DND-41 (cell line): Measurements from ENCODE around the gene MAGI1.

ENCODE experiments used
- ATAC-seq: fragments of 200-7000 bp; cut with Tn5 transposase; 3 replicates; pipeline ENCODE4 v1.9.1; 2021; ENCODE audit warnings: low read depth; ENCODE audit not compliant: insufficient read depth
- DNase-seq: peaks from one replicate; pipeline ENCODE4 v3.0.0-alpha.2; 2020
- H2AFZ ChIP-seq: 2 replicates; pipeline ENCODE4 v1.6.0; 2012; ENCODE audit warnings: low read depth, low read length
- H3K27ac ChIP-seq: 2 replicates; pipeline ENCODE4 v1.5.1; 2012; ENCODE audit warnings: low read length, inconsistent platforms
- H3K27me3 ChIP-seq: fragments of 200-600 bp; sonication (generic); 2 replicates; pipeline ENCODE4 v1.6.0; 2012; ENCODE audit warnings: low read length, mild to moderate bottlenecking, inconsistent platforms; ENCODE audit not compliant: insufficient read depth, poor library complexity
- H3K36me3 ChIP-seq: 2 replicates; pipeline ENCODE4 v1.5.1; 2012; ENCODE audit warnings: low read length, inconsistent platforms; ENCODE audit not compliant: insufficient read depth
- H3K4me1 ChIP-seq: 2 replicates; pipeline ENCODE4 v1.5.1; 2012; ENCODE audit warnings: mild to moderate bottlenecking, low read length; ENCODE audit not compliant: insufficient read depth
- H3K4me2 ChIP-seq: 2 replicates; pipeline ENCODE4 v1.6.0; 2012; ENCODE audit warnings: mild to moderate bottlenecking, moderate library complexity, low read length, inconsistent platforms; ENCODE audit not compliant: insufficient read depth
- H3K4me3 ChIP-seq, 2 experiments: fragments of 200-600 bp in 1 of 2; shearing (Covaris generic) in 1 of 2; 2 replicates each; pipeline ENCODE4 v1.5.1; 2012 to 2016; ENCODE audit warnings: inconsistent platforms in 2 of 2, low read length in 2 of 2, mild to moderate bottlenecking in 2 of 2, low read depth in 1 of 2, moderate library complexity in 1 of 2
- H3K79me2 ChIP-seq: 2 replicates; pipeline ENCODE4 v1.6.0; 2012; ENCODE audit warnings: low read length, inconsistent platforms; ENCODE audit not compliant: insufficient read depth
- H3K9ac ChIP-seq: 2 replicates; pipeline ENCODE4 v1.6.0; 2012; ENCODE audit warnings: low read depth, mild to moderate bottlenecking, inconsistent platforms, low read length, moderate library complexity
- H3K9me3 ChIP-seq: 2 replicates; pipeline ENCODE4 v1.5.1; 2012; ENCODE audit warnings: low read length, moderate library complexity, mild to moderate bottlenecking, inconsistent platforms; ENCODE audit not compliant: insufficient read depth, severe bottlenecking
- H4K20me1 ChIP-seq: 2 replicates; pipeline ENCODE4 v1.6.0; 2012; ENCODE audit warnings: low read length; ENCODE audit not compliant: insufficient read depth
- CTCF ChIP-seq: IDR thresholded peaks from 2 replicates; pipeline ENCODE4 v1.5.1; 2012; ENCODE audit warnings: borderline replicate concordance, low read length, moderate library complexity, mild to moderate bottlenecking; ENCODE audit not compliant: poor library complexity, severe bottlenecking; ENCODE audit errors: extremely low read depth
- EZH2 ChIP-seq: IDR thresholded peaks from 3 replicates; pipeline ENCODE4 v1.6.1; 2012; ENCODE audit warnings: borderline replicate concordance, low read depth, mild to moderate bottlenecking, moderate library complexity, low read length, inconsistent platforms; ENCODE audit not compliant: severe bottlenecking

The MAGI1 gene

GRCh38 chr3:65508750-65509422, 529.8 kb downstream of the MAGI1 start:
- Histone ChIP-seq H3K79me2 (no peaks in the 10 kb centered on the region), H3K27ac (no peak overlapping the region), H3K9ac (no peak overlapping the region), H3K4me3 (no peak overlapping the region), H3K4me2 (no peak overlapping the region), H4K20me1 (no peaks in the 10 kb centered on the region), H3K9me3 (no peaks in the 10 kb centered on the region), H3K36me3 (no peaks in the 10 kb centered on the region), H3K4me1 (no peaks in the 10 kb centered on the region), H2AFZ (no peak overlapping the region), H3K27me3 (no peaks in the 10 kb centered on the region)
- TF ChIP-seq EZH2 (no peak), CTCF (no peak)
- DNase-seq = no peak
- ATAC-seq = no peak

GRCh38 chr3:65507437-65507836, 531.3 kb downstream of the MAGI1 start:
- H3K27me3 ChIP-seq = no peaks in the 10 kb centered on the region
- no peaks in the 10 kb centered on the region for H3K9me3 ChIP-seq
- H3K4me1 ChIP-seq = no peaks in the 10 kb centered on the region
- TF ChIP-seq EZH2 (no peak), CTCF (no peak)
- H3K9ac ChIP-seq = no peak overlapping the region
- no peak overlapping the region for H3K27ac ChIP-seq
- H4K20me1 ChIP-seq = no peaks in the 10 kb centered on the region
- no peak overlapping the region for H3K4me2 ChIP-seq
- H3K79me2 ChIP-seq = no peaks in the 10 kb centered on the region
- no peak for DNase-seq
- H3K4me3 ChIP-seq = no peak overlapping the region
- H3K36me3 ChIP-seq = no peaks in the 10 kb centered on the region
- H2AFZ ChIP-seq = no peak overlapping the region
- ATAC-seq = no peak

- TF ChIP-seq EZH2 = no peak
- H3K36me3 ChIP-seq = no peaks in the 10 kb centered on the region
- H3K27me3 ChIP-seq = no peaks in the 10 kb centered on the region
- no peak overlapping the region for H3K4me2 ChIP-seq
- H4K20me1 ChIP-seq = no peaks in the 10 kb centered on the region
- no peak for DNase-seq
- no peak overlapping the region for H3K27ac ChIP-seq
- H3K79me2 ChIP-seq = no peaks in the 10 kb centered on the region
- no peak overlapping the region for H3K4me3 ChIP-seq
- no peak for ATAC-seq
- H3K9me3 ChIP-seq = no peaks in the 10 kb centered on the region
- H3K4me1 ChIP-seq = no peaks in the 10 kb centered on the region
- no peak overlapping the region for H3K9ac ChIP-seq
- no peak overlapping the region for H2AFZ ChIP-seq
Measured at GRCh38 chr3:65503776-65504175, 534.9 kb downstream of the MAGI1 start.

- H3K36me3 ChIP-seq = no peaks in the 10 kb centered on the region
- ATAC-seq (no peak), DNase-seq (no peak)
- no peaks in the 10 kb centered on the region for H3K4me1 ChIP-seq
- H2AFZ ChIP-seq = no peak overlapping the region
- H3K27ac ChIP-seq = no peak overlapping the region
- H3K4me2 ChIP-seq = no peak overlapping the region
- no peak overlapping the region for H3K9ac ChIP-seq
- H4K20me1 ChIP-seq = no peaks in the 10 kb centered on the region
- no peaks in the 10 kb centered on the region for H3K27me3 ChIP-seq
- no peak for TF ChIP-seq EZH2
- TF ChIP-seq CTCF = no peak
- no peak overlapping the region for H3K4me3 ChIP-seq
- no peaks in the 10 kb centered on the region for H3K9me3 ChIP-seq
- H3K79me2 ChIP-seq = no peaks in the 10 kb centered on the region
Measured at GRCh38 chr3:65502526-65502925, 536.2 kb downstream of the MAGI1 start.
